ENCODE measurements around the gene KCNMA1. TPM values are rescaled to one million over a fixed set of nuclear protein-coding genes. Genes with fewer than 3 reads are reported as not detected.

The KCNMA1 gene
- polyA plus RNA-seq, 1 of the 3 experiments (the other 2 are of a cell fraction) = 107 TPM

GRCh38 chr10:77168861-77169260 lies 468.7 kb downstream of the KCNMA1 start:
- H3K4me2 ChIP-seq = no peak overlapping the region
- no peaks in the 10 kb centered on the region for H3K9me2 ChIP-seq
- ChIA-PET CTCF (interaction anchor here (1.0 to 18.5 kb wide), 6 partner anchors 82 to 543 kb away, joined by 3 to 513 read pairs (median 4); partner anchors contain the start of gene KCNMA1), POLR2A (no interaction called here)
- no peak overlapping the region for H3K27ac ChIP-seq (ENCODE audit: low read depth in 2 of 2, low read length in 1 of 2)
- H3K9me3 ChIP-seq = no peaks in the 10 kb centered on the region
- H3K36me3 ChIP-seq (replicated peaks in 1 of 2; ENCODE audit: control insufficient read depth in 1 of 2, insufficient read depth in 2 of 2, low read length in 1 of 2) = no peaks in the 10 kb centered on the region
- WGBS (ENCODE audit: low lambda C conversion rate) = 71% methylated on average over 1 of the region's 2 CpGs
- no peak for DNase-seq
- H3K79me2 ChIP-seq (ENCODE audit: insufficient read depth) = no peaks in the 10 kb centered on the region
- no peaks in the 10 kb centered on the region for H4K20me1 ChIP-seq (ENCODE audit: insufficient read depth)
- H3F3A ChIP-seq (replicated peaks; ENCODE audit: insufficient read depth) = peaks cover 23% of the 10 kb centered on the region
- H3K4me3 ChIP-seq (ENCODE audit: low read depth in 2 of 2, low read length in 1 of 2) = no peak overlapping the region
- no peak for TF ChIP-seq RXRA (IDR thresholded peaks at IDR 0.05; ENCODE audit: borderline replicate concordance, low read depth)
- no peak for TF ChIP-seq FOXM1 (IDR thresholded peaks at IDR 0.05; ENCODE audit: low read depth)
- no peak for TF ChIP-seq FOSL2 (IDR thresholded peaks at IDR 0.05; ENCODE audit: borderline replicate concordance, low read depth)
- TF ChIP-seq POLR2AphosphoS5 (IDR thresholded peaks at IDR 0.05; ENCODE audit: low read depth, low read length) = no peak
- TF ChIP-seq GATA2 (CRISPR knock-in tag; IDR thresholded peaks at IDR 0.05) = no peak
- no peak for TF ChIP-seq SMC3 (IDR thresholded peaks at IDR 0.05; ENCODE audit: low read depth, low read length)
- no peak for TF ChIP-seq SIN3A (IDR thresholded peaks at IDR 0.05; ENCODE audit: borderline replicate concordance, low read depth, low read length)
- TF ChIP-seq EP300 (IDR thresholded peaks at IDR 0.05; ENCODE audit: borderline replicate concordance in 1 of 2, low read depth in 1 of 2, low read length in 1 of 2) = no peak
- no peaks in the 10 kb centered on the region for H3K27me3 ChIP-seq (ENCODE audit: insufficient read depth)
- no peak overlapping the region for H2AFZ ChIP-seq (ENCODE audit: low read depth)
- peaks cover 5 to 8% of the 10 kb centered on the region in 2 experiments for H3K4me1 ChIP-seq (ENCODE audit: control insufficient read depth in 1 of 2, insufficient read depth in 2 of 2, low read depth in 1 of 2, low read length in 1 of 2)
- no peak overlapping the region for H3K9ac ChIP-seq

DNA sequence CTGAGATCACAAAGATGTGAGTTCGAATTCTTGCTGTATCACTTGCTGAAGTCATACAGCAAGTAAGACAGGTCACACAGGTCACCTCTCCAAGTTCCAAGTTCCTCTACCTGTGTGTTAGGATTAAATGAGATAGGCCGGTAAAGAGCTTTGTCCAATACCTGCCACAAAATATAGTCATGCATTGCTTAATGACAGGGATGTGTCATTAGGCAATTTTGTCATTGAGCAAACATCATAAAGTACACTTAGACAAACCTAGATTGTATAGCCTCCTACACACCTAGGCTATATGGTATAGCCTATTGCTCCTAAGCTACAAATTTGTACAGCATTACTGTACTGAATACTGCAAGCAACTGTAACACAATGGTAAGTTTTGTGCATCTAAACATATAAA lies 469.4 kb downstream of the KCNMA1 start:
- POLR2A ChIA-PET = no interaction called here
- Histone ChIP-seq H3F3A (replicated peaks; ENCODE audit: insufficient read depth) (peaks cover 30% of the 10 kb centered on the region), H3K36me3 (replicated peaks in 1 of 2; ENCODE audit: control insufficient read depth in 1 of 2, insufficient read depth in 2 of 2, low read length in 1 of 2) (no peaks in the 10 kb centered on the region), H3K9ac (no peak overlapping the region), H2AFZ (ENCODE audit: low read depth) (no peak overlapping the region), H3K27me3 (ENCODE audit: insufficient read depth) (no peaks in the 10 kb centered on the region), H3K4me3 (ENCODE audit: low read depth in 2 of 2, low read length in 1 of 2) (no peak overlapping the region), H3K4me2 (no peak overlapping the region), H4K20me1 (ENCODE audit: insufficient read depth) (no peaks in the 10 kb centered on the region), H3K9me3 (no peaks in the 10 kb centered on the region), H3K9me2 (no peaks in the 10 kb centered on the region), H3K4me1 (ENCODE audit: control insufficient read depth in 1 of 2, insufficient read depth in 2 of 2, low read depth in 1 of 2, low read length in 1 of 2) (peaks cover 11 to 15% of the 10 kb centered on the region in 2 experiments), H3K27ac (ENCODE audit: low read depth in 2 of 2, low read length in 1 of 2) (no peak overlapping the region), H3K79me2 (ENCODE audit: insufficient read depth) (no peaks in the 10 kb centered on the region)
- no peak for DNase-seq
- WGBS (ENCODE audit: low lambda C conversion rate) = 87% methylated on average over 2 of the region's 2 CpGs
- no peak for TF ChIP-seq TAF1 (IDR thresholded peaks at IDR 0.05; ENCODE audit: borderline replicate concordance, low read depth, low read length)
- TF ChIP-seq NRF1 (IDR thresholded peaks at IDR 0.05; ENCODE audit: low read depth, low read length) = no peak
- no peak for TF ChIP-seq FOXJ3 (CRISPR knock-in tag; IDR thresholded peaks at IDR 0.05)
- no peak for TF ChIP-seq MXI1 (IDR thresholded peaks at IDR 0.05; ENCODE audit: low read depth, low read length)
- TF ChIP-seq SIN3A (IDR thresholded peaks at IDR 0.05; ENCODE audit: borderline replicate concordance, low read depth, low read length) = no peak
- no peak for TF ChIP-seq RAD21 (IDR thresholded peaks at IDR 0.05; ENCODE audit: low read length)
- no peak for TF ChIP-seq RCOR1 (IDR thresholded peaks at IDR 0.05; ENCODE audit: low read length)
- TF ChIP-seq FOSL2 (IDR thresholded peaks at IDR 0.05; ENCODE audit: borderline replicate concordance, low read depth) = no peak
- no peak for TF ChIP-seq ZBTB33 (IDR thresholded peaks at IDR 0.05; ENCODE audit: borderline replicate concordance, low read depth)
- no peak for TF ChIP-seq EP300 (IDR thresholded peaks at IDR 0.05; ENCODE audit: borderline replicate concordance in 1 of 2, low read depth in 1 of 2, low read length in 1 of 2)
- TF ChIP-seq CHD2 (IDR thresholded peaks at IDR 0.05; ENCODE audit: low read length, partially characterized antibody) = no peak
- TF ChIP-seq, protein P1, sequence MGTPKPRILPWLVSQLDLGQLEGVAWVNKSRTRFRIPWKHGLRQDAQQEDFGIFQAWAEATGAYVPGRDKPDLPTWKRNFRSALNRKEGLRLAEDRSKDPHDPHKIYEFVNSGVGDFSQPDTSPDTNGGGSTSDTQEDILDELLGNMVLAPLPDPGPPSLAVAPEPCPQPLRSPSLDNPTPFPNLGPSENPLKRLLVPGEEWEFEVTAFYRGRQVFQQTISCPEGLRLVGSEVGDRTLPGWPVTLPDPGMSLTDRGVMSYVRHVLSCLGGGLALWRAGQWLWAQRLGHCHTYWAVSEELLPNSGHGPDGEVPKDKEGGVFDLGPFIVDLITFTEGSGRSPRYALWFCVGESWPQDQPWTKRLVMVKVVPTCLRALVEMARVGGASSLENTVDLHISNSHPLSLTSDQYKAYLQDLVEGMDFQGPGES (IDR thresholded peaks at IDR 0.05; ENCODE audit: low read depth, low read length) = no peak
- no peak for TF ChIP-seq ELF1 (IDR thresholded peaks at IDR 0.05)
- CTCF ChIA-PET = interaction anchor here (1.0 to 18.5 kb wide), 6 partner anchors 83 to 543 kb away, joined by 3 to 513 read pairs (median 4); partner anchors contain the start of gene KCNMA1

Measured in SK-N-SH (cell line).